Measurements from ENCODE around the gene KDM6B. TPM values are rescaled to one million over a fixed set of nuclear protein-coding genes. Genes with fewer than 3 reads are reported as not detected.

KDM6B gene
- total and polyA plus RNA-seq, 4 donors = 3.1 to 44.8 (median 17.5) TPM

DNA sequence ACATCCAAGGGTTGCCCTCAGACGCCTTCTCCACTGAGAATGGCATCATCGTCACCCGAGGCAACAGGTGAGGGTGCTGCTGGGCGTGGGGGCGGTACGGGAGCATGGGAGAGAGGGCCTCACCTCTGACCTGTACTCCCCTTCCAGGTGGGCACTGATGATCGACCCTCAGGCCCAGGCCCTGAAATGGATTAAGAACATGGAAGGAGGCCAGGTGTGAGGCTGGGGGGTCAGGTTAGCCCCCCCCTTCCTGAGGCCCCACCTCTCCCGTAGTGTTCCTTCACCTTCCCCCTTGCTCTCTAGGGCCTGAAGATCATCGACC lies 16.4 kb upstream of the KDM6B start:
- peak; percentile 35 to 57 for DNase-seq
- H3K27ac ChIP-seq (ENCODE audit: low read depth in 1 of 2, low read length in 2 of 2) = no peak overlapping the region
- no peaks in the 10 kb centered on the region for H3K27me3 ChIP-seq (ENCODE audit: control insufficient read depth in 1 of 2, insufficient read depth in 2 of 2, low read length in 1 of 2)
- no peak for ATAC-seq (ENCODE audit: low FRiP score)
- intact Hi-C loops (cut with DNase I) = no loop called here
- no peaks in the 10 kb centered on the region for H3K4me1 ChIP-seq (ENCODE audit: control insufficient read depth in 1 of 2, insufficient read depth in 2 of 2, low read length in 2 of 2)
- H3K4me3 ChIP-seq (ENCODE audit: low read length in 2 of 2) = no peak overlapping the region
- H3K36me3 ChIP-seq (ENCODE audit: control insufficient read depth in 1 of 2, insufficient read depth in 2 of 2, low read length in 1 of 2) = no peaks in the 10 kb centered on the region
- no peaks in the 10 kb centered on the region for H3K9me3 ChIP-seq (ENCODE audit: control insufficient read depth, low read length)
- 83 to 87% methylated on average over 9 of the region's 9 CpGs for WGBS, 2 donors

DNA sequence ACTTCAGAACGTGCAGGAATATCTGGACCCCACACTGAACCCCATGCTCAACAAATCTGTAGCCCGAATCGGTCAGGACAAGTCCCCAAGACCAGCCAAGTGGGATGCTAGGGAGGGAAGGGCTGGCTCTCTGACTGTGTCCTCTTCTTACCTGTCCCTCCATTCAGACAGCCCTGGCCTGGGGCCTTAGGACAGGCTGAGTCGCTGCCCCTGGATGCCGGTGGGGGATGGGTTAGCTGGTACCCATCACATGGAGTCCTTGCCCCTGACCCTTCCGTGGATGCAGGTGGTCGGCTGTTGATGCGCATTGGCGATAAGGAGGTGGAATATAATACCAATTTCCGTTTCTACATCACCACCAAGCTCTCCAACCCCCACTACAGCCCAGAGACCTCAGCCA lies 16.0 kb upstream of the KDM6B start:
- no peak for ATAC-seq (ENCODE audit: low FRiP score)
- no peaks in the 10 kb centered on the region for H3K36me3 ChIP-seq (ENCODE audit: control insufficient read depth in 1 of 2, insufficient read depth in 2 of 2, low read length in 1 of 2)
- no peak overlapping the region for H3K4me3 ChIP-seq (ENCODE audit: low read length in 2 of 2)
- no peak overlapping the region for H3K27ac ChIP-seq (ENCODE audit: low read depth in 1 of 2, low read length in 2 of 2)
- WGBS, 2 donors = 86 to 87% methylated on average over 10 of the region's 10 CpGs
- intact Hi-C loops (cut with DNase I) = no loop called here
- no peaks in the 10 kb centered on the region for H3K4me1 ChIP-seq (ENCODE audit: control insufficient read depth in 1 of 2, insufficient read depth in 2 of 2, low read length in 2 of 2)
- H3K27me3 ChIP-seq (ENCODE audit: control insufficient read depth in 1 of 2, insufficient read depth in 2 of 2, low read length in 1 of 2) = no peaks in the 10 kb centered on the region
- peak in 1 of 2 donors; percentile 64 for DNase-seq
- H3K9me3 ChIP-seq (ENCODE audit: control insufficient read depth, low read length) = no peaks in the 10 kb centered on the region

DNA sequence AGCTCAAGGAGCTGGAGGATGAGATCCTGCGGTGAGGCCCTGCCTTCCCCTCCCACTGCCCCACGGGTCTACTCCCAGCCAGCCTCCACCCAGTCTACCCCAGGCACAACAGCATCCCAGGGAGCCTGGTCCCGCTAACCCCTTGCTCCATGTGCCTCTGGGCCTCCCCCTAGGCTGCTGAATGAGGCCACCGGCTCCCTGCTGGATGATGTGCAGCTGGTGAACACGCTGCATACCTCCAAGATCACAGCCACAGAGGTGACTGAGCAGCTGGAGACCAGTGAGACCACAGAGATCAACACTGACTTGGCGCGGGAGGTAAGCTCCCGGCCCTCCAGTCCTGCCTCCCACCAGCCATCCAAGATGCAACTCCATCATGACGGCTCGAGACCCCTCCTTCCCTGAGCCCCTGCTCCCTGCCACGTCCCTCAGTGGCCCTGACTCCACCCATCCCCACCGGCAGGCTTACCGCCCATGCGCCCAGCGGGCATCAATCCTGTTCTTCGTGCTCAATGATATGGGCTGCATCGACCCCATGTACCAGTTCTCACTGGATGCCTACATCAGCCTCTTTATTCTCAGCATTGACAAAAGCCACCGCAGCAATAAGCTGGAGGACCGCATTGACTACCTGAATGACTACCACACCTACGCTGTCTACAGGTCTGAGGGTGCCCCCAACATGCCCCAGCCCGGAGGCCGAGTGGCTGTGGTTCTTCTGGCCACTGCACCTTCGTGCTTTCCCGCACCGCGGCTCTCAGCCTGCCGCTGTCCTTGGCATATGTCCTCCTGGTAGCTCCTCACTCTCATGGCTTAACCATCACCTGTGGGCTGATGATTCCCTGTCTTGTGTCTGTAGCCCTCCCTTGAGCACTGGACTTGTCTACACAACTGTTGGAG lies 15.0 kb upstream of the KDM6B start:
- H3K36me3 ChIP-seq (ENCODE audit: control insufficient read depth in 1 of 2, insufficient read depth in 2 of 2, low read length in 1 of 2) = no peaks in the 10 kb centered on the region
- no peaks in the 10 kb centered on the region for H3K4me1 ChIP-seq (ENCODE audit: control insufficient read depth in 1 of 2, insufficient read depth in 2 of 2, low read length in 2 of 2)
- H3K27ac ChIP-seq (ENCODE audit: low read depth in 1 of 2, low read length in 2 of 2) = no peak overlapping the region
- intact Hi-C loops (cut with DNase I) = no loop called here
- 85 to 86% methylated on average over 27 of the region's 27 CpGs for WGBS, 2 donors
- H3K4me3 ChIP-seq (ENCODE audit: low read length in 2 of 2) = no peak overlapping the region
- H3K9me3 ChIP-seq (ENCODE audit: control insufficient read depth, low read length) = no peaks in the 10 kb centered on the region
- DNase-seq = peak in 1 of 2 donors; percentile 68
- no peak for ATAC-seq (ENCODE audit: low FRiP score)
- no peaks in the 10 kb centered on the region for H3K27me3 ChIP-seq (ENCODE audit: control insufficient read depth in 1 of 2, insufficient read depth in 2 of 2, low read length in 1 of 2)

DNA sequence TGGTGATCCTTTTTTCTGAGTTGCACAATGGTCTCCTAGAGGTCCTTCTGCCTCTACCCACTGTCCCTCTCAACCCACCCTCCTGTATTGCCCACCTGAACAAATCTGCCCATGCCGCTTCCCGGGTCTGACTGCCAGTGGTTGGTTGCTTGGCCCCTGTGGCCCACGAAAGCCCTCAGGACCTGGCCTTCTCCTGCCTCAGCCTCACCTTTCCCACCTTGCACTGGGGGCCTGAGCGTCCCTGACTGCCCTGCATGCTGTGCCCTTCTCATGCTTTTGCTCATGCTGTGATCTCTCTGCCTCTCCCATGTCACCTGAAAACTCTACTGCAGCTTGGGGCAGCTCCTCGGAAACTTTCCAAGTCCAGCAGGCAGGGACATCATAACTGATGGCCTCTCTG lies 13.8 kb upstream of the KDM6B start:
- Histone ChIP-seq H3K9me3 (ENCODE audit: control insufficient read depth, low read length) (no peaks in the 10 kb centered on the region), H3K36me3 (ENCODE audit: control insufficient read depth in 1 of 2, insufficient read depth in 2 of 2, low read length in 1 of 2) (no peaks in the 10 kb centered on the region), H3K27ac (ENCODE audit: low read depth in 1 of 2, low read length in 2 of 2) (no peak overlapping the region), H3K4me1 (ENCODE audit: control insufficient read depth in 1 of 2, insufficient read depth in 2 of 2, low read length in 2 of 2) (no peaks in the 10 kb centered on the region), H3K4me3 (ENCODE audit: low read length in 2 of 2) (no peak overlapping the region), H3K27me3 (ENCODE audit: control insufficient read depth in 1 of 2, insufficient read depth in 2 of 2, low read length in 1 of 2) (no peaks in the 10 kb centered on the region)
- ATAC-seq (ENCODE audit: low FRiP score) = no peak
- DNase-seq = peak in 1 of 2 donors; percentile 61
- 79 to 82% methylated on average over 5 of the region's 5 CpGs for WGBS, 2 donors
- intact Hi-C loops (cut with DNase I) = loop anchor here in 1 of 2 donors (5.0 kb wide), 1 partner anchor 78 kb away; no protein-coding TSS in a partner anchor

DNA sequence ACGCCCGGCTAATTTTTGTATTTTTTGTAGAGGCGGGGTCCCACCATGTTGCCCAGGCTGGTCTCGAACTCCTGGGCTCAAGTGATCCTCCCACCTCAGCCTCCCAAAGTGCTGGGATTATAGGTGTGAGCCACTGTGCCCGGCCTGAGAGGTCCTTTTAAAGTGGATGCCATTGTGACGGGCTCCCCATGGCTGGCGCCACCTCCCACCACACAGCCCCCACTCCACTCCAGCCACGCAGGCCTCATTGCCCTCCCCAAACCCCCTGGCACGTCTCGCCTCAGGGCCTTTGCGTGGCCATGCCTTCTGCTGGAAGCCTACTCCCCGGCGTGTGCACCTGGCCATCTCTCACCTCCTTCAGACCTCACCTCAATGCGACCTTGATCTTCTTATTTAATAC lies 11.9 kb upstream of the KDM6B start:
- ATAC-seq (ENCODE audit: low FRiP score) (no peak), DNase-seq (peak; percentile 38 to 51)
- no peaks in the 10 kb centered on the region for H3K4me1 ChIP-seq (ENCODE audit: control insufficient read depth in 1 of 2, insufficient read depth in 2 of 2, low read length in 2 of 2)
- H3K9me3 ChIP-seq (ENCODE audit: control insufficient read depth, low read length) = no peaks in the 10 kb centered on the region
- H3K36me3 ChIP-seq (ENCODE audit: control insufficient read depth in 1 of 2, insufficient read depth in 2 of 2, low read length in 1 of 2) = no peaks in the 10 kb centered on the region
- intact Hi-C loops (cut with DNase I) = loop anchor here (1.0 to 5.0 kb wide), 2 partner anchors 29 to 80 kb away; no protein-coding TSS in a partner anchor
- H3K27ac ChIP-seq (ENCODE audit: low read depth in 1 of 2, low read length in 2 of 2) = no peak overlapping the region
- WGBS, 2 donors = 68 to 73% methylated on average over 14 of the region's 14 CpGs
- H3K4me3 ChIP-seq (ENCODE audit: low read length in 2 of 2) = no peak overlapping the region
- H3K27me3 ChIP-seq (ENCODE audit: control insufficient read depth in 1 of 2, insufficient read depth in 2 of 2, low read length in 1 of 2) = no peaks in the 10 kb centered on the region

DNA sequence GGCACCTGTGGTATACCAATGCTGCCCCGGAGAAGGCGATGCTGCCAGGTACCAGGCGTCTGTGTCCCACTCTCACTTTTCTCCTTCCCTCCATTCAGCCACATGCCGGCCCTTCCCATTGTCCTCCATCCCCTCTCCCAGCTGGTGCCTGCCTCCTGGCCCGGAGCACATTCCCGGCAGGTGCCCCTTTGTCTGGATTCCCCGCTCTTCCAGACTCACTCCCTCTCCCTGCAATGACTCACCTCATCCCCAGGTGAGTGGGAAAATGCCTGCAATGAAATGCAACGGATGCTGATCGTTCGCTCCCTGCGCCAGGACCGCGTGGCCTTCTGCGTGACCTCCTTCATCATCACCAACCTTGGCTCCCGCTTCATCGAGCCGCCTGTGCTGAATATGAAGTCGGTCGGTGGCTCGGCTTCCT lies 10.4 kb upstream of the KDM6B start:
- no peak overlapping the region for H3K27ac ChIP-seq (ENCODE audit: low read depth in 1 of 2, low read length in 2 of 2)
- no peaks in the 10 kb centered on the region for H3K36me3 ChIP-seq (ENCODE audit: control insufficient read depth in 1 of 2, insufficient read depth in 2 of 2, low read length in 1 of 2)
- no peaks in the 10 kb centered on the region for H3K4me1 ChIP-seq (ENCODE audit: control insufficient read depth in 1 of 2, insufficient read depth in 2 of 2, low read length in 2 of 2)
- no peaks in the 10 kb centered on the region for H3K9me3 ChIP-seq (ENCODE audit: control insufficient read depth, low read length)
- ATAC-seq (ENCODE audit: low FRiP score) (no peak), DNase-seq (peak in 1 of 2 donors; percentile 66)
- no peak overlapping the region for H3K4me3 ChIP-seq (ENCODE audit: low read length in 2 of 2)
- intact Hi-C loops (cut with DNase I) = loop anchor here in 1 of 2 donors (5.0 kb wide), 1 partner anchor 81 kb away; no protein-coding TSS in a partner anchor
- no peaks in the 10 kb centered on the region for H3K27me3 ChIP-seq (ENCODE audit: control insufficient read depth in 1 of 2, insufficient read depth in 2 of 2, low read length in 1 of 2)
- 79 to 83% methylated on average over 20 of the region's 20 CpGs for WGBS, 2 donors

DNA sequence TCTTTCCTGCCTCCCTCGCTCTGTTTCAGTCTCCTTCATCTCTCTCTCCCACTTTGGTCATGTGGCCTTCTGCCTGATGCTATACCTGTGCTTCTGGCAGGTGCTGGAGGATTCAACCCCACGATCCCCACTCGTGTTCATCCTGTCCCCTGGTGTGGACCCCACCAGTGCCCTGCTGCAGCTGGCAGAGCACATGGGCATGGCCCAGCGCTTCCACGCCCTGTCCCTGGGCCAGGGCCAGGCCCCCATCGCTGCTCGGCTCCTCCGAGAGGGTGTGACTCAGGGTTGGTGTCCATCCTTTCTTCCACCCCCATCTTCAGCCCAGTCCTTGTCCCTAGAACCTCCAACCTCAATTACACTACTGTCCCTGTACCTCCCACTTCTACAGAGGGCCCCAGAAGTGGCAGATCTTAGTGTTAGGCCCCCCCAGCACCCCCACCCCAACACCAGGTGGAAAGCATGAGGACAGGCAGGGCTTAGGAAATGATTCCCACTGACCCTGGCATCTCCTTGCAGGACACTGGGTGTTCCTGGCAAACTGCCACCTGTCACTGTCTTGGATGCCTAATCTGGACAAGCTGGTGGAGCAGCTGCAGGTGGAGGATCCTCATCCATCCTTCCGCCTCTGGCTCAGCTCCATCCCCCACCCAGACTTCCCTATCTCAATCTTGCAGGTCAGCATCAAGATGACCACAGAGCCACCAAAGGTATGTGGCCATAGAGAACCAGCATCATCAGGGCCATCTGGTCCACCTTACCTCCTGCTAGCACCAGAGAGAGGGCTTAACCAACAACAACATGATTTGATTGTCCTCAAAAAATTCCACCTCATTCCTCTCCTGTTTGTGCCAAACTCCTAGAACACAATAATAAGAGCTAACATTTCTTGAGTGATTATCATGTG lies 9.7 kb upstream of the KDM6B start:
- no peak for ATAC-seq (ENCODE audit: low FRiP score)
- intact Hi-C loops (cut with DNase I) = loop anchor here in 1 of 2 donors (5.0 kb wide), 1 partner anchor 82 kb away; no protein-coding TSS in a partner anchor
- Histone ChIP-seq H3K36me3 (ENCODE audit: control insufficient read depth in 1 of 2, insufficient read depth in 2 of 2, low read length in 1 of 2) (no peaks in the 10 kb centered on the region), H3K4me3 (ENCODE audit: low read length in 2 of 2) (no peak overlapping the region), H3K9me3 (ENCODE audit: control insufficient read depth, low read length) (no peaks in the 10 kb centered on the region), H3K27ac (ENCODE audit: low read depth in 1 of 2, low read length in 2 of 2) (no peak overlapping the region), H3K4me1 (ENCODE audit: control insufficient read depth in 1 of 2, insufficient read depth in 2 of 2, low read length in 2 of 2) (no peaks in the 10 kb centered on the region), H3K27me3 (ENCODE audit: control insufficient read depth in 1 of 2, insufficient read depth in 2 of 2, low read length in 1 of 2) (no peaks in the 10 kb centered on the region)
- DNase-seq = peak; percentile 45 to 46
- 78 to 83% methylated on average over 9 of the region's 9 CpGs for WGBS, 2 donors

DNA sequence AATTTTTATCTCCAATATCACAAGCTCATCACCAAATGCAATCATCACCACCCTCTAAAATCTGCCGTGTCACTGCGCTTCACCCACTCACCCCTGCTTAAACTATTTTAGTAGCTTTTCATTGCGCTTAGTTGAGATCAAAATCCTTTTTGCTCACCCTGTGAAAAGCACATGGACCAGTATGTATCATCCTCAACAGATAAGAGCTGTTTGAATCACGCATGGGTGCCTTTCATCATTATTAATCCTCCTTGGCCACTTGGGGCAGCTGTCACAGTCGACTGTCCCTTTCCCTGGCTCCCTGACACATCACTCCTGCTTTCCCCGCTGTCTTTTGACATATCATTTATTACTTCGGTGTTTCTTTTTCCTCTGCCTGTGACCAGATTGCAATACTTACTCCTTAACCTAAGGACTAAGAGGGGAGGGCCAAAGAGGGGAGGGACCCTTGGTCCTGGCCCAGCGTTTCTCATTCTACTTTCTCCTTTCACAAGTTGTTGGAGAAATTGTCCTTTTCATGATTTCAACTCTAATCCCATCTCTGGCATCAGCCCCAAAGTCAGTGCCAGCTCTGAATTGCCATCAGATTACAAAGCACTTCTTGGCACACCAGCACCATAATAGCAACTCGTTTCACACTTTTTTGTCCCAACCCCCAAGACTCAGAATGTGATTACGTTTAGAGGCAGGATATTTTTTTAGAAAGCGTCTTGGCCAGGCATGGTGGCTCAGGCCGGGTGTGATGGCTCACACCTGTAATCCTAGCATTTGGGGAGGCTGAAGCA lies 8.6 kb upstream of the KDM6B start:
- H3K27ac ChIP-seq (ENCODE audit: low read depth in 1 of 2, low read length in 2 of 2) = no peak overlapping the region
- H3K36me3 ChIP-seq (ENCODE audit: control insufficient read depth in 1 of 2, insufficient read depth in 2 of 2, low read length in 1 of 2) = no peaks in the 10 kb centered on the region
- no peaks in the 10 kb centered on the region for H3K27me3 ChIP-seq (ENCODE audit: control insufficient read depth in 1 of 2, insufficient read depth in 2 of 2, low read length in 1 of 2)
- ATAC-seq (ENCODE audit: low FRiP score) (no peak), DNase-seq (peak; percentile 41 to 70)
- H3K4me3 ChIP-seq (ENCODE audit: low read length in 2 of 2) = no peak overlapping the region
- intact Hi-C loops (cut with DNase I) = no loop called here
- H3K4me1 ChIP-seq (ENCODE audit: control insufficient read depth in 1 of 2, insufficient read depth in 2 of 2, low read length in 2 of 2) = no peaks in the 10 kb centered on the region
- WGBS, 2 donors = 18 to 21% methylated on average over 12 of the region's 12 CpGs
- no peaks in the 10 kb centered on the region for H3K9me3 ChIP-seq (ENCODE audit: control insufficient read depth, low read length)

Measured in aorta (tissue), 5 donors.